Measurements from ENCODE around the gene FHIT. TPM values are rescaled to one million over a fixed set of nuclear protein-coding genes. Genes with fewer than 3 reads are reported as not detected.

Gene FHIT
- total and polyA plus RNA-seq, 2 experiments from 2014 or later = 9.7 to 16.2 TPM

- Histone ChIP-seq H3K4me1 (ENCODE audit: insufficient read depth) (peaks cover 5% of the 10 kb centered on the region), H4K20me1 (ENCODE audit: insufficient read depth, poor library complexity, severe bottlenecking) (no peaks in the 10 kb centered on the region), H3K27ac (no peak overlapping the region), H2AFZ (no peak overlapping the region), H3K9me2 (replicated peaks; ENCODE audit: insufficient read depth) (no peaks in the 10 kb centered on the region), H3K4me3 (no peak overlapping the region), H3K27me3 (no peaks in the 10 kb centered on the region), H3K9me3 (ENCODE audit: low read depth) (no peaks in the 10 kb centered on the region), H3K36me3 (replicated peaks; ENCODE audit: insufficient read depth, low read depth) (no peaks in the 10 kb centered on the region), H3K4me2 (no peak overlapping the region), H3K79me2 (no peaks in the 10 kb centered on the region)
- DNase-seq (ENCODE audit: low spot score) = no peak
- no peak for TF ChIP-seq CTCF (IDR thresholded peaks at IDR 0.05; ENCODE audit: poor library complexity)
- no peak for TF ChIP-seq EZH2 (IDR thresholded peaks at IDR 0.05; ENCODE audit: borderline replicate concordance)
- TF ChIP-seq EZH2phosphoT487 (IDR thresholded peaks at IDR 0.05; ENCODE audit: low read depth, severe bottlenecking, unreplicated experiment) = no peak
- 75% methylated on average over 7 of the region's 7 CpGs for WGBS (ENCODE audit: low lambda C conversion rate, missing lambda C conversion rate)
Measured at GRCh38 chr3:61117045-61117898, 134.0 kb downstream of the FHIT start.

GRCh38 chr3:61114316-61114953 lies 136.8 kb downstream of the FHIT start:
- no peaks in the 10 kb centered on the region for H3K9me3 ChIP-seq (ENCODE audit: low read depth)
- no peak overlapping the region for H3K4me3 ChIP-seq
- H2AFZ ChIP-seq = no peak overlapping the region
- no peaks in the 10 kb centered on the region for H4K20me1 ChIP-seq (ENCODE audit: insufficient read depth, poor library complexity, severe bottlenecking)
- no peaks in the 10 kb centered on the region for H3K27me3 ChIP-seq
- no peak for DNase-seq (ENCODE audit: low spot score)
- H3K9me2 ChIP-seq (replicated peaks; ENCODE audit: insufficient read depth) = no peaks in the 10 kb centered on the region
- H3K79me2 ChIP-seq = no peaks in the 10 kb centered on the region
- no peaks in the 10 kb centered on the region for H3K36me3 ChIP-seq (replicated peaks; ENCODE audit: insufficient read depth, low read depth)
- H3K4me1 ChIP-seq (ENCODE audit: insufficient read depth) = peaks cover 5% of the 10 kb centered on the region
- no peak overlapping the region for H3K27ac ChIP-seq
- WGBS (ENCODE audit: low lambda C conversion rate, missing lambda C conversion rate) = 81% methylated on average over 4 of the region's 4 CpGs
- no peak overlapping the region for H3K4me2 ChIP-seq
- no peak for TF ChIP-seq CTCF (IDR thresholded peaks at IDR 0.05; ENCODE audit: poor library complexity)
- TF ChIP-seq EZH2phosphoT487 (IDR thresholded peaks at IDR 0.05; ENCODE audit: low read depth, severe bottlenecking, unreplicated experiment) = no peak
- no peak for TF ChIP-seq EZH2 (IDR thresholded peaks at IDR 0.05; ENCODE audit: borderline replicate concordance)

- DNase-seq (ENCODE audit: low spot score) = no peak
- no peak overlapping the region for H3K4me2 ChIP-seq
- no peaks in the 10 kb centered on the region for H4K20me1 ChIP-seq (ENCODE audit: insufficient read depth, poor library complexity, severe bottlenecking)
- 78% methylated on average over 4 of the region's 4 CpGs for WGBS (ENCODE audit: low lambda C conversion rate, missing lambda C conversion rate)
- no peak overlapping the region for H2AFZ ChIP-seq
- TF ChIP-seq CTCF (IDR thresholded peaks at IDR 0.05; ENCODE audit: poor library complexity) = no peak
- TF ChIP-seq EZH2phosphoT487 (IDR thresholded peaks at IDR 0.05; ENCODE audit: low read depth, severe bottlenecking, unreplicated experiment) = no peak
- TF ChIP-seq EZH2 (IDR thresholded peaks at IDR 0.05; ENCODE audit: borderline replicate concordance) = no peak
- no peak overlapping the region for H3K27ac ChIP-seq
- no peaks in the 10 kb centered on the region for H3K9me3 ChIP-seq (ENCODE audit: low read depth)
- no peaks in the 10 kb centered on the region for H3K27me3 ChIP-seq
- no peak overlapping the region for H3K4me3 ChIP-seq
- H3K36me3 ChIP-seq (replicated peaks; ENCODE audit: insufficient read depth, low read depth) = no peaks in the 10 kb centered on the region
- no peaks in the 10 kb centered on the region for H3K4me1 ChIP-seq (ENCODE audit: insufficient read depth)
- no peaks in the 10 kb centered on the region for H3K9me2 ChIP-seq (replicated peaks; ENCODE audit: insufficient read depth)
- no peaks in the 10 kb centered on the region for H3K79me2 ChIP-seq
Measured at GRCh38 chr3:61111825-61112224, 139.4 kb downstream of the FHIT start.

Data from hepatocyte (in vitro differentiated cells).